Measurements from ENCODE around the gene SMAD4. TPM values are rescaled to one million over a fixed set of nuclear protein-coding genes. Genes with fewer than 3 reads are reported as not detected.

SMAD4 gene
- total RNA-seq, 4 donors from 2014 or later: 113 to 168 (median 130) TPM

- Histone ChIP-seq H3K4me1 (peaks cover 0 to 6% (median under 1%) of the 10 kb centered on the region in 4 donors), H3K27me3 (no peaks in the 10 kb centered on the region), H3K27ac (replicated peaks in 1 of 4) (no peak overlapping the region), H3K36me3 (no peaks in the 10 kb centered on the region), H3K9me3 (no peaks in the 10 kb centered on the region), H3K4me3 (no peak overlapping the region)
- intact Hi-C loops (cut with DNase I): no loop called here
- DNase-seq (ENCODE audit: extremely low spot score): no peak
- TF ChIP-seq POLR2A (IDR thresholded peaks at IDR 0.05; ENCODE audit: low read depth) (no peak), POLR2AphosphoS5 (IDR thresholded peaks at IDR 0.05) (no peak), EP300 (IDR thresholded peaks at IDR 0.05) (no peak), CTCF (IDR thresholded peaks at IDR 0.05) (no peak)
Measured at GRCh38 chr18:51009072-51009471, 20.9 kb upstream of the SMAD4 start.

- TF ChIP-seq CTCF (IDR thresholded peaks at IDR 0.05) (no peak), EP300 (IDR thresholded peaks at IDR 0.05) (no peak), POLR2A (IDR thresholded peaks at IDR 0.05; ENCODE audit: low read depth) (no peak), POLR2AphosphoS5 (IDR thresholded peaks at IDR 0.05) (no peak)
- H3K36me3 ChIP-seq: no peaks in the 10 kb centered on the region
- intact Hi-C loops (cut with DNase I): no loop called here
- peaks cover 0 to 6% (median under 1%) of the 10 kb centered on the region in 4 donors for H3K4me1 ChIP-seq
- H3K27ac ChIP-seq (replicated peaks in 1 of 4): no peak overlapping the region
- no peaks in the 10 kb centered on the region for H3K9me3 ChIP-seq
- DNase-seq (ENCODE audit: extremely low spot score): no peak
- H3K27me3 ChIP-seq: no peaks in the 10 kb centered on the region
- no peak overlapping the region for H3K4me3 ChIP-seq
Measured at GRCh38 chr18:51010218-51010617, 19.8 kb upstream of the SMAD4 start.

GRCh38 chr18:51011709-51012108 lies 18.3 kb upstream of the SMAD4 start:
- no peak overlapping the region for H3K4me3 ChIP-seq
- TF ChIP-seq POLR2A (IDR thresholded peaks at IDR 0.05; ENCODE audit: low read depth) (no peak), CTCF (IDR thresholded peaks at IDR 0.05) (no peak), POLR2AphosphoS5 (IDR thresholded peaks at IDR 0.05) (no peak), EP300 (IDR thresholded peaks at IDR 0.05) (no peak)
- 46% methylated on average over 3 of the region's 3 CpGs for WGBS
- no peak for DNase-seq (ENCODE audit: extremely low spot score)
- peaks cover 0 to 1% (median 0%) of the 10 kb centered on the region in 4 donors for H3K36me3 ChIP-seq
- intact Hi-C loops (cut with DNase I): no loop called here
- no peaks in the 10 kb centered on the region for H3K27me3 ChIP-seq
- H3K9me3 ChIP-seq: no peaks in the 10 kb centered on the region
- H3K4me1 ChIP-seq: peaks cover 0 to 6% (median under 1%) of the 10 kb centered on the region in 4 donors
- no peak overlapping the region for H3K27ac ChIP-seq (replicated peaks in 1 of 4)

- no peaks in the 10 kb centered on the region for H3K27me3 ChIP-seq
- TF ChIP-seq POLR2A (IDR thresholded peaks at IDR 0.05; ENCODE audit: low read depth) (no peak), POLR2AphosphoS5 (IDR thresholded peaks at IDR 0.05) (no peak), CTCF (IDR thresholded peaks at IDR 0.05) (no peak), EP300 (IDR thresholded peaks at IDR 0.05) (no peak)
- no peak for DNase-seq (ENCODE audit: extremely low spot score)
- H3K4me3 ChIP-seq: no peak overlapping the region
- intact Hi-C loops (cut with DNase I): no loop called here
- peaks cover 0 to 6% (median 0%) of the 10 kb centered on the region in 4 donors for H3K36me3 ChIP-seq
- H3K4me1 ChIP-seq: peaks cover 0 to 6% (median under 1%) of the 10 kb centered on the region in 4 donors
- no peaks in the 10 kb centered on the region for H3K9me3 ChIP-seq
- no peak overlapping the region for H3K27ac ChIP-seq (replicated peaks in 1 of 4)
- 80% methylated on average over 3 of the region's 3 CpGs for WGBS
Measured at GRCh38 chr18:51012441-51012840, 17.6 kb upstream of the SMAD4 start.

GRCh38 chr18:51013259-51013658 lies 16.8 kb upstream of the SMAD4 start:
- no peaks in the 10 kb centered on the region for H3K9me3 ChIP-seq
- 89% methylated on average over 3 of the region's 3 CpGs for WGBS
- no peak for TF ChIP-seq POLR2AphosphoS5 (IDR thresholded peaks at IDR 0.05)
- no peak for TF ChIP-seq CTCF (IDR thresholded peaks at IDR 0.05)
- no peak for TF ChIP-seq POLR2A (IDR thresholded peaks at IDR 0.05; ENCODE audit: low read depth)
- TF ChIP-seq EP300 (IDR thresholded peaks at IDR 0.05): no peak
- H3K4me3 ChIP-seq: no peak overlapping the region
- intact Hi-C loops (cut with DNase I): no loop called here
- H3K36me3 ChIP-seq: peaks cover 0 to 6% (median 0%) of the 10 kb centered on the region in 4 donors
- no peaks in the 10 kb centered on the region for H3K27me3 ChIP-seq
- no peak for DNase-seq (ENCODE audit: extremely low spot score)
- peaks cover 0 to 6% (median 0%) of the 10 kb centered on the region in 4 donors for H3K4me1 ChIP-seq
- H3K27ac ChIP-seq (replicated peaks in 1 of 4): no peak overlapping the region

Measured in esophagus muscularis mucosa (tissue), 4 donors.